G401 (cell line): Measurements from ENCODE around the gene SETD7. TPM values are rescaled to one million over a fixed set of nuclear protein-coding genes. Genes with fewer than 3 reads are reported as not detected.
"Not testable (repeated sequence)": the region's sequence is repeated elsewhere in the genome, so short reads cannot be mapped to it uniquely, and the experiment has no call there.

Source experiments
- DNase-seq: peaks from one replicate; pipeline ENCODE4 v3.0.0-alpha.2; 2015; ENCODE audit warnings: low spot score
- in situ Hi-C: cut with HindIII; loops from 2 replicates; pipeline ENCODE4 v1.10.0; 2016; ENCODE audit warnings: low sequenced_read_pairs, mixed read lengths
- total RNA-seq: library from RNA; depleted of rRNA; stranded (reverse); fragments of >200 nt; shearing (Covaris generic); gene quantifications from 2 replicates; pipeline ENCODE4 v1.2.3, GENCODE V29; 2014; rRNA removed

The SETD7 gene
- total RNA-seq, 1 experiment from 2014 or later: 9.6 TPM

GRCh38 chr4:139453041-139453370 is 103.0 kb downstream of the SETD7 start:
- in situ Hi-C loops: no loop called here
- DNase-seq: peak; percentile 71

- DNase-seq: no peak
- in situ Hi-C loops: no loop called here
Observed at GRCh38 chr4:139451997-139452396, 104.0 kb downstream of the SETD7 start.

- in situ Hi-C loops: no loop called here
- DNase-seq: no peak
Observed at GRCh38 chr4:139450586-139450985, 105.4 kb downstream of the SETD7 start.

GRCh38 chr4:139447078-139447477 is 108.9 kb downstream of the SETD7 start:
- in situ Hi-C loops, DNase-seq: not testable (repeated sequence)

Other genes starting within 250 kb of the SETD7 start
- 4.1 and 4.9 TPM in 2 replicates for gene RAB33B, start 102.1 kb downstream of the SETD7 start, total RNA-seq
- not detected in 2 replicates for gene MGST2, start 109.6 kb upstream of the SETD7 start, total RNA-seq